ENCODE results near the gene SAMD13. TPM values are rescaled to one million over a fixed set of nuclear protein-coding genes. Genes with fewer than 3 reads are reported as not detected.

SAMD13 gene
- total and polyA plus RNA-seq, 4 donors: 0.17 to 0.61 (median 0.17) TPM; not detected in 1

DNA sequence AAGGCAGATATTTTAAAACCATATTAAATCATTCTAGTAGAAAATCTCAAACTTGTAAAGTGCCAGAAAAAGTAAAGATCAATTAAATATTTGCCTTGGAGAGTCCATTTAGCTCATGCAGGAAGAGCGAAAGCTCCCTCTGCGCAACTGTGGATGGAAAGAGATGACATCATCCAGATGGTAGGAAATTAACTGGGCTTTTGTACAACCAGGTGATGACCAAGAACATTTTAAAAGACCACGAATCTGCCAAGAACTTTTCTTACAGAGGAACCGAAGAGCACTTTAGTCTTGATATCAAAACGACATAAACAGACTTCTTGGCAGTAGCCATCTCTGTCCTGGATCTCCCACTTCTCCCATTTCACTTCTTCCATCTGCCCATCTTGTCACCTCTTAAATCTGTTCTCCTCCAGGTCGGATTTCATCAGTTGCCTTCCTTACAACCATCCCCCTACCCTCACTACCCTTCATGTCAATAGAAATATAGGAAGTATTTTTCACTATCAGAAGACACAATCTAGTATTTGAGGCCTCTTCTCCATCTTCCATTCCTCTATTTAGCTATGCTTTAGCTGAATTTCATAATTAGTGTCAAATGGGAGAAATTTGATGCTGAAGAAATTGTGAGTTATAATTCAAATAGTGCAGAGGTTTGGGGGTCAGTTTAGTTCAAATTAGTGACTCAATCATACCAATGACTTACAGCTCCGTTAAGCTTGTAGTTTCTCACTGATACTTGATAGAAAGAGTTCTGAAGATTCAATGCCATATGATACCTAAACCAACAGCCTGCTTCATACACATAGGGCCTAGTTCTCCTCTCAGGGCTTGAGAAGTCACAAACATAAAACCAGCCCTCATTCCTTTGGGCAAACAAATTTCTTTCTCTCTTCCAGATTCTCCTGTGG is 74.7 kb downstream of the SAMD13 start:
- Histone ChIP-seq H3K9ac (ENCODE audit: low read depth in 1 of 2, low read length in 2 of 2) (no peak overlapping the region), H3K9me3 (ENCODE audit: control insufficient read depth in 4 of 4, low read length in 3 of 4) (no peaks in the 10 kb centered on the region), H3K27me3 (ENCODE audit: control insufficient read depth in 4 of 4, insufficient read depth in 4 of 4, low read length in 3 of 4) (no peaks in the 10 kb centered on the region), H3K4me3 (ENCODE audit: low read depth in 1 of 3, low read length in 3 of 3) (no peak overlapping the region), H3K36me3 (ENCODE audit: control insufficient read depth in 4 of 4, insufficient read depth in 3 of 4, low read depth in 1 of 4, low read length in 3 of 4) (no peaks in the 10 kb centered on the region), H3K27ac (ENCODE audit: low read depth in 1 of 2, low read length in 2 of 2) (no peak overlapping the region), H3K4me1 (ENCODE audit: control insufficient read depth in 4 of 4, insufficient read depth in 4 of 4, low read length in 3 of 4) (no peaks in the 10 kb centered on the region)
- no peak for DNase-seq (ENCODE audit: low spot score)
- no peak for TF ChIP-seq ZBTB33 (IDR thresholded peaks at IDR 0.05)
- no peak for TF ChIP-seq HNF4G (IDR thresholded peaks at IDR 0.05)
- no peak for TF ChIP-seq GABPA (IDR thresholded peaks at IDR 0.05 in 1 of 2, conservative IDR thresholded peaks at IDR 0.05 in 1 of 2)
- no peak for TF ChIP-seq REST (IDR thresholded peaks at IDR 0.05)
- no peak for TF ChIP-seq CTCF (IDR thresholded peaks at IDR 0.05; ENCODE audit: low read depth, low read length, missing input control)
- no peak for TF ChIP-seq FOXA1 (IDR thresholded peaks at IDR 0.05)
- no peak for TF ChIP-seq ATF3 (IDR thresholded peaks at IDR 0.05)
- no peak for TF ChIP-seq JUND (IDR thresholded peaks at IDR 0.05)
- TF ChIP-seq TAF1 (conservative IDR thresholded peaks at IDR 0.05): no peak
- TF ChIP-seq NR2F2 (IDR thresholded peaks at IDR 0.05): no peak
- TF ChIP-seq EGR1 (IDR thresholded peaks at IDR 0.05; ENCODE audit: low read depth in 2 of 2): no peak
- TF ChIP-seq FOXA2 (IDR thresholded peaks at IDR 0.05): no peak
- TF ChIP-seq MAX (IDR thresholded peaks at IDR 0.05): no peak
- no peak for TF ChIP-seq SP1 (IDR thresholded peaks at IDR 0.05)
- no peak for TF ChIP-seq RAD21 (IDR thresholded peaks at IDR 0.05)
- 88% methylated on average over 7 of the region's 7 CpGs for WGBS
